K562 (cell line): Measurements from ENCODE around the gene RIT2. TPM values are rescaled to one million over a fixed set of nuclear protein-coding genes. Genes with fewer than 3 reads are reported as not detected.

ENCODE experiments used
- ATAC-seq: fragments of 200-7000 bp; cut with Tn5 transposase; 3 replicates; pipeline ENCODE4 v1.9.1; 2020; ENCODE audit warnings: moderate library complexity
- BruUV-seq: library from RNA; stranded (reverse); fragments of 400-500 nt; replicated peaks from 2 replicates; lab custom pipeline; 2021; lab: Mats Ljungman, UMichigan
- CTCF ChIA-PET: fragments of 300-600 bp; formaldehyde crosslinking; extraction: SDS; loops from one replicate; lab custom pipeline; 2021; ENCODE audit warnings: low intra/inter-chr PET ratio; lab: Yijun Ruan, JAX
- POLR2A ChIA-PET: fragments of 300-600, 350-650 bp; sonication (Branson Sonifier 250); formaldehyde crosslinking; extraction: SDS; loops from one replicate; lab custom pipeline; 2021; ENCODE audit warnings: antibody characterized with exemption, inconsistent platforms; lab: Yijun Ruan, JAX
- DNase-seq, 4 experiments: peaks; one replicate each; pipeline versions ENCODE4 v3.0.0 to v3.0.0-alpha.2; 2011 to 2018; ENCODE audit warnings: low spot score in 3 of 4, mixed read lengths in 3 of 4; ENCODE audit errors: extremely low read depth in 1 of 4
- FAIRE-seq: peaks from 2 replicates; lab custom pipeline; 2011; peaks lifted over from hg19 to GRCh38; lab: Jason Lieb, UNC
- H2AFZ ChIP-seq: 2 replicates; pipeline ENCODE4 v1.6.0; 2011; ENCODE audit warnings: low read depth, low read length, control low read depth, inconsistent platforms
- H3K27ac ChIP-seq: fragments of 200-600 bp; 3 replicates; pipeline ENCODE4 v1.8.0; 2011; ENCODE audit warnings: low read depth, mild to moderate bottlenecking, control low read depth, inconsistent platforms, low read length, moderate library complexity, mixed read lengths; ENCODE audit errors: extremely low read depth
- H3K27me3 ChIP-seq, 2 experiments: fragments of 300-600 bp in 1 of 2; 2 replicates in 1 of 2; 3 replicates in 1 of 2; pipeline versions ENCODE4 v1.6.0 to v1.8.0; 2011; ENCODE audit warnings: inconsistent platforms in 2 of 2, low read length in 2 of 2, mild to moderate bottlenecking in 1 of 2, mixed read lengths in 1 of 2, moderate library complexity in 1 of 2; ENCODE audit not compliant: control insufficient read depth in 2 of 2, insufficient read depth in 2 of 2
- H3K36me3 ChIP-seq: fragments of 300-600 bp; 3 replicates; pipeline ENCODE4 v1.8.0; 2011; ENCODE audit warnings: mild to moderate bottlenecking, low read length, inconsistent platforms; ENCODE audit not compliant: control insufficient read depth, insufficient read depth
- H3K4me1 ChIP-seq, 2 experiments: fragments of 200-600 bp in 1 of 2; replicated peaks in 1 of 2; 2 replicates in 1 of 2; 3 replicates in 1 of 2; pipeline versions ENCODE4 v1.5.1 to v1.8.0; 2011; ENCODE audit warnings: inconsistent platforms in 2 of 2, low read length in 2 of 2, mild to moderate bottlenecking in 1 of 2, mixed read lengths in 1 of 2, moderate library complexity in 1 of 2; ENCODE audit not compliant: control insufficient read depth in 2 of 2, insufficient read depth in 2 of 2
- H3K4me2 ChIP-seq: 2 replicates; pipeline ENCODE4 v1.6.1; 2011; ENCODE audit warnings: low read length, control low read depth, inconsistent platforms, mixed read lengths; ENCODE audit not compliant: insufficient read depth
- H3K4me3 ChIP-seq: fragments of 200-600 bp; sonication (generic), shearing (Covaris generic); 2 replicates; pipeline ENCODE4 v1.5.1; 2016; ENCODE audit warnings: control low read depth, inconsistent platforms
- H3K79me2 ChIP-seq: fragments of 200-600 bp; 3 replicates; pipeline ENCODE4 v1.8.0; 2011; ENCODE audit warnings: low read length, inconsistent platforms; ENCODE audit not compliant: control insufficient read depth, insufficient read depth
- H3K9ac ChIP-seq, 2 experiments: 2 replicates each; pipeline versions ENCODE4 v1.6.0 to v1.6.1; 2011; ENCODE audit warnings: low read depth in 2 of 2, low read length in 2 of 2, control low read depth in 1 of 2, inconsistent platforms in 1 of 2, mild to moderate bottlenecking in 1 of 2, mixed read lengths in 1 of 2; ENCODE audit not compliant: insufficient read depth in 1 of 2
- H3K9me1 ChIP-seq: one replicate; pipeline ENCODE4 v1.6.0; 2011; ENCODE audit warnings: inconsistent platforms, mild to moderate bottlenecking, low read length, moderate library complexity; ENCODE audit not compliant: control insufficient read depth, insufficient read depth
- H3K9me3 ChIP-seq: replicated peaks from 2 replicates; pipeline ENCODE4 v1.5.1; 2011; ENCODE audit warnings: low read depth, low read length, inconsistent platforms; ENCODE audit not compliant: control insufficient read depth, insufficient read depth
- H4K20me1 ChIP-seq: replicated peaks from 2 replicates; pipeline ENCODE4 v1.6.1; 2011; ENCODE audit warnings: low read length, inconsistent platforms, mixed read lengths; ENCODE audit not compliant: control insufficient read depth, insufficient read depth
- BCL6 ChIP-seq: fragments of 250-450 bp; sonication (Bioruptor Pico); IDR thresholded peaks from 2 replicates; pipeline ENCODE4 v1.4.0; 2020
- BRF2 ChIP-seq: IDR thresholded peaks from 3 replicates; pipeline ENCODE4 v1.6.1; 2011; ENCODE audit warnings: borderline replicate concordance, mild to moderate bottlenecking; ENCODE audit not compliant: insufficient read length, insufficient read depth
- CHCHD3 ChIP-seq: fragments of 250-450 bp; sonication (Bioruptor Pico); IDR thresholded peaks from 2 replicates; pipeline ENCODE4 v2.1.2; 2022; ENCODE audit warnings: mild to moderate bottlenecking
- E2F5 ChIP-seq: sonication (generic); formaldehyde crosslinking; IDR thresholded peaks from 2 replicates; pipeline ENCODE4 v1.8.0; 2022; ENCODE audit warnings: mild to moderate bottlenecking, missing genetic modification reagents
- EGR1 ChIP-seq: fragments of 450-650 bp; conservative IDR thresholded peaks from 2 replicates; pipeline ENCODE4 v1.6.1; 2017; ENCODE audit warnings: mild to moderate bottlenecking
- IFI16 ChIP-seq: fragments of 250-450 bp; sonication (Bioruptor Pico); IDR thresholded peaks from 2 replicates; pipeline ENCODE4 v2.1.2; 2022; ENCODE audit warnings: mild to moderate bottlenecking, inconsistent platforms
- PHB ChIP-seq: fragments of 250-450 bp; sonication (Bioruptor Pico); IDR thresholded peaks from 2 replicates; pipeline ENCODE4 v1.5.0; 2021
- THRAP3 ChIP-seq: fragments of 450-650 bp; IDR thresholded peaks from 2 replicates; pipeline ENCODE4 v1.6.1; 2016; ENCODE audit warnings: mild to moderate bottlenecking, inconsistent platforms, borderline replicate concordance
- ZBTB7A ChIP-seq: IDR thresholded peaks from 2 replicates; pipeline ENCODE4 v1.6.1; 2011; ENCODE audit warnings: low read depth, mild to moderate bottlenecking, low read length, moderate library complexity, borderline replicate concordance; ENCODE audit not compliant: control insufficient read depth
- ZNF140 ChIP-seq: fragments of 250-450 bp; sonication (Bioruptor Pico); IDR thresholded peaks from 2 replicates; pipeline ENCODE4 v1.8.0; 2021; ENCODE audit warnings: moderate library complexity, mild to moderate bottlenecking, inconsistent platforms
- ZNF282 ChIP-seq: sonication (generic); formaldehyde crosslinking; IDR thresholded peaks from 2 replicates; pipeline ENCODE4 v1.8.1; 2023; ENCODE audit warnings: missing genetic modification reagents
- ZNF316 ChIP-seq: fragments of 450-650 bp; IDR thresholded peaks from 2 replicates; pipeline ENCODE4 v1.6.1; 2016
- ZNF583 ChIP-seq: fragments of 250-450 bp; sonication (Bioruptor Pico); IDR thresholded peaks from 2 replicates; pipeline ENCODE4 v1.4.0; 2020
- ZNF740 ChIP-seq, 3 experiments: fragments of 200-800 bp in 1 of 3; sonication (Bioruptor generic) in 1 of 3; sonication (generic) in 1 of 3; formaldehyde crosslinking in 1 of 3; IDR thresholded peaks; 2 replicates each; pipeline versions ENCODE4 v1.6.1 to v1.8.0; 2016 to 2022; ENCODE audit warnings: mild to moderate bottlenecking in 2 of 3, missing compliant biosample characterization in 2 of 3, missing genetic modification characterization in 2 of 3, missing genetic modification reagents in 1 of 3
- ZNF77 ChIP-seq: fragments of 250-450 bp; sonication (Bioruptor Pico); IDR thresholded peaks from 2 replicates; pipeline ENCODE4 v1.5.0; 2020
- WGBS: fragments of 100-300 bp; shearing (Covaris generic); methylation state at CpG from one replicate; pipeline ENCODE4 v1.1.6; 2016; ENCODE audit warnings: low coverage, mixed read lengths; ENCODE audit not compliant: insufficient coverage; ENCODE audit errors: missing lambda C conversion rate; 5-methylcytosine and 5-hydroxymethylcytosine counted together
- in situ Hi-C: fragments of 300-500 bp; cut with MboI; formaldehyde crosslinking; loops from 4 replicates; pipeline ENCODE4 v1.15.0; 2018; ENCODE audit warnings: inconsistent platforms, mixed read lengths
- intact Hi-C: fragments of 100-400 bp; cut with micrococcal nuclease; formaldehyde crosslinking; loops from 2 replicates; pipeline ENCODE4 v1.14.2; 2022
- polyA plus RNA-seq, 8 experiments: library from polyadenylated mRNA; depleted of rRNA in 4 of 8; stranded (reverse) in 5 of 8; unstranded in 3 of 8; fragments of >200 nt; fragmentation: Nextera tagmentation in 2 of 8; fragmentation: Illumina TruSeq in 1 of 8; extraction: Ambion mirVana in 2 of 8; extraction: Trizol in 1 of 8; gene quantifications; 2 replicates each; pipeline versions ENCODE4 v1.2.1 to v1.2.3, GENCODE V29; 2011 to 2014; ENCODE audit warnings: inconsistent platforms in 1 of 8, missing spikeins in 1 of 8
- total RNA-seq, 7 experiments: library from RNA; depleted of rRNA in 6 of 7; stranded (reverse); fragments of >200 nt in 6 of 7; fragmentation: Illumina TruSeq in 2 of 7; extraction: Trizol in 2 of 7; gene quantifications; 2 replicates each; pipeline versions ENCODE4 v1.2.1 to v1.2.3, GENCODE V29; 2011 to 2021; ENCODE audit warnings: low replicate concordance in 1 of 7

Gene RIT2
- total and polyA plus RNA-seq, 9 of the 15 experiments (the other 6 are each of a cell fraction or from before 2014, with no cell fraction given) = not detected

GRCh38 chr18:43079422-43079821 is 36.1 kb downstream of the RIT2 start (continued):
- no peak for TF ChIP-seq BCL6 (CRISPR knock-in tag)
- TF ChIP-seq ZNF140 (CRISPR knock-in tag) = no peak
- TF ChIP-seq ZNF77 (CRISPR knock-in tag) = no peak
- TF ChIP-seq E2F5 (CRISPR knock-in tag) = no peak

GRCh38 chr18:43078478-43079092 is 36.9 kb downstream of the RIT2 start:
- BruUV-seq = no TSS peak
- Histone ChIP-seq H3K9me3 (no peaks in the 10 kb centered on the region), H3K4me3 (no peak overlapping the region), H3K36me3 (no peaks in the 10 kb centered on the region), H3K9ac (no peak overlapping the region), H3K27ac (no peak overlapping the region), H3K27me3 (no peaks in the 10 kb centered on the region), H3K4me2 (no peak overlapping the region), H4K20me1 (no peaks in the 10 kb centered on the region), H3K9me1 (no peaks in the 10 kb centered on the region), H3K79me2 (no peaks in the 10 kb centered on the region), H3K4me1 (no peaks in the 10 kb centered on the region), H2AFZ (no peak overlapping the region)
- in situ Hi-C loops (no loop called here), intact Hi-C loops (no loop called here)
- DNase-seq (no peak), ATAC-seq (no peak), FAIRE-seq (no peak)
- CTCF ChIA-PET = no interaction called here
- 0% methylated on average over 7 of the region's 7 CpGs for WGBS
- POLR2A ChIA-PET = no interaction called here
- TF ChIP-seq THRAP3 (no peak), ZNF282 (CRISPR knock-in tag) (no peak), IFI16 (CRISPR knock-in tag) (no peak), CHCHD3 (CRISPR knock-in tag) (no peak), PHB (CRISPR knock-in tag) (no peak), ZNF740 (CRISPR knock-in tag; IDR thresholded peaks at IDR 0.05) (no peak), ZNF740 (tag; IDR thresholded peaks at IDR 0.05) (no peak), ZNF583 (no peak), BRF2 (no peak), ZBTB7A (no peak), ZNF316 (no peak), EGR1 (no peak)
